Suprapubic skin (tissue), 3 donors: ENCODE data around the gene FETUB.

Experiments
- CTCF ChIP-seq, 2 donors: fragments of 200-600 bp in 1 of 2; fragments of 450-650 bp in 1 of 2; sonication (generic) in 1 of 2; IDR thresholded peaks; one replicate each; pipeline ENCODE4 v1.5.1; 2016 to 2019; ENCODE audit warnings: antibody characterized with exemption in 2 of 2, mild to moderate bottlenecking in 1 of 2, moderate library complexity in 1 of 2
- POLR2AphosphoS5 ChIP-seq, 3 donors: sonication (generic); formaldehyde crosslinking; IDR thresholded peaks; one replicate each; pipeline ENCODE4 v1.6.1; 2017; ENCODE audit warnings: antibody characterized with exemption in 3 of 3

DNA sequence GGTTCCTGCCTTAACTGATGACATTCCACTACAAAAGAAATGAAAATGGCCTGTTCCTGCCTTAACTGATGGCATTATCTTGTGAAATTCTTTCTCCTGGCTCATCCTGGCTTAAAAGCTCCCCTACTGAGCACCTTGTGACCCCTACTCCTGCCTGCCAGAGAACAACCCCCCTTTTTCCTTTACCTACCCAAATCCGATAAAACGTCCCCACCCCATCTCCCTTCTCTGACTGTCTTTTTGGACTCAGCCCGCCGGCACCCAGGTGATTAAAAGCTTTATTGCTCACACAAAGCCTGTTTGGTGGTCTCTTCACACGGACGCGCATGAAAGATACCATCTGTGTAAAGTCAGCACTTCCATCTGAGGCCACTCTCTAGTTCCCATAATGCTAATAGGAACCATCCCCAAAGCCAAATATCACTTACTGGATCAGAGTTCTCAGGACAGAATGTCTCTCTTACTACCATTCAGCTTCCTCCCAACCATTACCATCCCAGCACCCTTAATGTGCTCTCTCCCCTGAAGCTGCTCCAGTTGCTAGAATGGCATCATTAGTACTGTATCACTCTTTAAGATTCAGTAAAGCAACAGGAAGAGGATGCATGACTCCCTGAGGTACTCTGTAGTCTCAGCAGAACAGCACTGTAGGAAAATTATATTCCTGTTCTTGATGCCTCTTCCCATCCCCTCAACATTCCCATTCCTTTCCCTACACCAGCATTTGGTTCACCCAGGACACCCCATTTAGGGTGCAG, 23.3 kb downstream of the FETUB start:
- TF ChIP-seq POLR2AphosphoS5 (IDR thresholded peaks at IDR 0.05), result no peak
- no peak for TF ChIP-seq CTCF (IDR thresholded peaks at IDR 0.05)
